Mesenchymal stem cell (in vitro differentiated cells and primary cell): ENCODE results near the gene AKR1C3.

Experiments
- DNase-seq: peaks from one replicate; pipeline ENCODE4 v3.0.0-alpha.2; 2013
- H2AFZ ChIP-seq: one replicate; pipeline ENCODE4 v1.6.1; 2013; ENCODE audit warnings: low read depth, mild to moderate bottlenecking, control low read depth, inconsistent platforms, low read length, moderate library complexity
- H2AK5ac ChIP-seq: 2 replicates; pipeline ENCODE4 v1.6.1; 2013; ENCODE audit warnings: low read length, moderate library complexity, mild to moderate bottlenecking, inconsistent platforms; ENCODE audit not compliant: severe bottlenecking
- H2BK120ac ChIP-seq: one replicate; pipeline ENCODE4 v1.6.1; 2013; ENCODE audit warnings: low read depth, mild to moderate bottlenecking, inconsistent platforms, low read length, moderate library complexity
- H2BK12ac ChIP-seq, 2 experiments: one replicate each; pipeline ENCODE4 v1.6.1; 2013; ENCODE audit warnings: inconsistent platforms in 2 of 2, low read length in 2 of 2, mild to moderate bottlenecking in 2 of 2, moderate library complexity in 2 of 2, control low read depth in 1 of 2
- H2BK15ac ChIP-seq: one replicate; pipeline ENCODE4 v1.6.1; 2013; ENCODE audit warnings: mild to moderate bottlenecking, low read depth, inconsistent platforms; ENCODE audit not compliant: poor library complexity, severe bottlenecking
- H2BK5ac ChIP-seq: 2 replicates; pipeline ENCODE4 v1.6.1; 2013; ENCODE audit warnings: low read depth, mild to moderate bottlenecking, low read length, control low read depth, inconsistent platforms; ENCODE audit not compliant: poor library complexity, severe bottlenecking
- H3K14ac ChIP-seq, 2 experiments: one replicate each; pipeline ENCODE4 v1.6.1; 2013; ENCODE audit warnings: inconsistent platforms in 2 of 2, low read length in 2 of 2, control low read depth in 1 of 2, mild to moderate bottlenecking in 1 of 2, moderate library complexity in 1 of 2
- H3K18ac ChIP-seq, 2 experiments: one replicate each; pipeline ENCODE4 v1.6.1; 2013; ENCODE audit warnings: inconsistent platforms in 2 of 2, low read length in 2 of 2, control low read depth in 1 of 2, low read depth in 1 of 2, mild to moderate bottlenecking in 1 of 2
- H3K23ac ChIP-seq, 2 experiments: one replicate each; pipeline ENCODE4 v1.6.1; 2013; ENCODE audit warnings: inconsistent platforms in 2 of 2, low read length in 2 of 2, mild to moderate bottlenecking in 2 of 2, moderate library complexity in 2 of 2, control low read depth in 1 of 2
- H3K27ac ChIP-seq: 2 replicates; pipeline ENCODE4 v1.5.1; 2013; ENCODE audit warnings: mild to moderate bottlenecking, moderate library complexity, low read length, control low read depth, inconsistent platforms; ENCODE audit not compliant: poor library complexity, severe bottlenecking
- H3K27me3 ChIP-seq, 2 experiments: 2 replicates each; pipeline versions ENCODE4 v1.6.1 to v1.7.0; 2013; ENCODE audit warnings: low read length in 2 of 2, mild to moderate bottlenecking in 2 of 2, moderate library complexity in 2 of 2, control low read depth in 1 of 2, inconsistent platforms in 1 of 2; ENCODE audit not compliant: control insufficient read depth in 1 of 2, insufficient read depth in 1 of 2
- H3K36me3 ChIP-seq, 2 experiments: 2 replicates each; pipeline versions ENCODE4 v1.6.1 to v1.7.0; 2013; ENCODE audit warnings: low read length in 2 of 2, control low read depth in 1 of 2, inconsistent platforms in 1 of 2, low read depth in 1 of 2, mild to moderate bottlenecking in 1 of 2; ENCODE audit not compliant: insufficient read depth in 2 of 2, control insufficient read depth in 1 of 2
- H3K4ac ChIP-seq, 2 experiments: one replicate each; pipeline ENCODE4 v1.6.1; 2013; ENCODE audit warnings: inconsistent platforms in 2 of 2, low read length in 2 of 2, mild to moderate bottlenecking in 2 of 2, moderate library complexity in 2 of 2, control low read depth in 1 of 2, low read depth in 1 of 2
- H3K4me1 ChIP-seq: 2 replicates; pipeline ENCODE4 v1.6.1; 2013; ENCODE audit warnings: low read depth, low read length, control low read depth; ENCODE audit not compliant: control insufficient read depth, insufficient read depth
- H3K4me2 ChIP-seq: 2 replicates; pipeline ENCODE4 v1.6.1; 2013; ENCODE audit warnings: low read length, mild to moderate bottlenecking, inconsistent platforms; ENCODE audit not compliant: poor library complexity, severe bottlenecking
- H3K4me3 ChIP-seq, 2 experiments: 2 replicates each; pipeline versions ENCODE4 v1.5.1 to v1.7.0; 2013; ENCODE audit warnings: low read length in 2 of 2, mild to moderate bottlenecking in 2 of 2, control low read depth in 1 of 2, low read depth in 1 of 2; ENCODE audit not compliant: insufficient read depth in 1 of 2
- H3K79me1 ChIP-seq: replicated peaks from 2 replicates; pipeline ENCODE4 v1.6.1; 2013; ENCODE audit warnings: mild to moderate bottlenecking, control low read depth, low read length, inconsistent platforms; ENCODE audit not compliant: poor library complexity, severe bottlenecking
- H3K9ac ChIP-seq: 2 replicates; pipeline ENCODE4 v1.7.0; 2013; ENCODE audit warnings: mild to moderate bottlenecking, low read length, moderate library complexity
- H3K9me3 ChIP-seq: 2 replicates; pipeline ENCODE4 v1.7.0; 2013; ENCODE audit warnings: mild to moderate bottlenecking, low read length; ENCODE audit not compliant: control insufficient read depth
- H4K8ac ChIP-seq: one replicate; pipeline ENCODE4 v1.6.1; 2013; ENCODE audit warnings: inconsistent platforms, mild to moderate bottlenecking, low read length, moderate library complexity
- H4K91ac ChIP-seq: one replicate; pipeline ENCODE4 v1.6.1; 2013; ENCODE audit warnings: mild to moderate bottlenecking, low read length, inconsistent platforms
- WGBS: methylation state at CpG from one replicate; pipeline ENCODE4 v1.1.7; 2013; ENCODE audit warnings: mixed read lengths; 5-methylcytosine and 5-hydroxymethylcytosine counted together

Gene AKR1C3

DNA sequence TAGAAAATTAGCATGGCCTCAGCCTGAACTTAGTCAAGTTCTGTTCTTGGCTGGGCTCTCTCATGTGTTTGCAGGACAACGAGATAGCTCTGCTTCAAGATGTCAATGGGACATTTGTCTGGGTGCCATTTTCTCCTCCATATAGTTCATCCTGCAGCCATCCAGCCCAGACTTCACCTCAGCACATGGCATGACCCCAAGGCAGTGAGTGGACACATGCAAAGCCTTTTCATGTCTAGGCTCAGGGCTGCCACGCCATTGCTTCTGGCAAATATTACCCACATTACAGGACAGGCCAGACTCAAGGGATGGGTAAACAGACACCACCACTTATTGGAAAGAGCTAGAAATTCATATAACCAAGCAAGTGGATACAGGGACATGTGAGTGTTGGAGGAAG, 9.3 kb downstream of the AKR1C3 start:
- Histone ChIP-seq H3K79me1 (no peaks in the 10 kb centered on the region), H3K4ac (no peak overlapping the region), H2BK12ac (no peak overlapping the region), H2AK5ac (no peak overlapping the region), H4K91ac (no peak overlapping the region), H3K4me1 (no peaks in the 10 kb centered on the region), H2BK15ac (no peak overlapping the region), H3K18ac (no peak overlapping the region), H3K27me3 (no peaks in the 10 kb centered on the region), H3K4me2 (no peak overlapping the region), H2AFZ (no peak overlapping the region), H3K4me3 (no peak overlapping the region), H3K36me3 (peaks cover 11 to 98% of the 10 kb centered on the region in 2 experiments), H3K9me3 (no peaks in the 10 kb centered on the region), H2BK120ac (no peak overlapping the region), H3K27ac (no peak overlapping the region), H2BK5ac (no peak overlapping the region), H4K8ac (no peak overlapping the region), H3K23ac (no peak overlapping the region), H3K14ac (no peak overlapping the region), H3K9ac (no peak overlapping the region)
- WGBS = 96% methylated on average over 2 of the region's 2 CpGs
- no peak for DNase-seq

DNA sequence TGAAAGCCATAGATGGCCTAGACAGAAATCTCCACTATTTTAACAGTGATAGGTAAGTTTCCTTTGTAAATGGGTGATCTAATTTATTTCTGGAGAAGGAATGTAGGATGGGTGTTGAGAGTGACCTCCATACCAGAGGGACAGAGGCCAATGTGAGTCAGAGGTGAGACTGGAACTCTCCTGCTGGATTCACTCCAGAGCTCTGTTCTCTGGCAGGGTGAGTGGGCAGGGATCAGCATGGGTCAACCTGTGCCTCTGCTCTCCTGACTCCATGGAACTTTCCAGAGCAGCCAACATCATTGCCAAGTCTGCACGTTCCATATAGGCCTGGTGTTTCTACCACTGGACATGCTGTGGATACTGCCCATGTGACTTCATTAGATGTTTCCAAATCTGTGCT, 11.4 kb downstream of the AKR1C3 start:
- Histone ChIP-seq H2AFZ (no peak overlapping the region), H3K4me2 (no peak overlapping the region), H3K4me3 (no peak overlapping the region), H3K4me1 (no peaks in the 10 kb centered on the region), H2BK120ac (no peak overlapping the region), H3K14ac (no peak overlapping the region), H3K18ac (no peak overlapping the region), H2BK15ac (no peak overlapping the region), H3K9ac (no peak overlapping the region), H3K27me3 (no peaks in the 10 kb centered on the region), H2BK5ac (no peak overlapping the region), H2AK5ac (no peak overlapping the region), H3K79me1 (no peaks in the 10 kb centered on the region), H3K4ac (no peak overlapping the region), H3K9me3 (no peaks in the 10 kb centered on the region), H4K8ac (no peak overlapping the region), H3K23ac (no peak overlapping the region), H3K36me3 (peaks cover 11 to 83% of the 10 kb centered on the region in 2 experiments), H3K27ac (no peak overlapping the region), H2BK12ac (no peak overlapping the region), H4K91ac (no peak overlapping the region)
- DNase-seq = no peak
- WGBS = 94% methylated on average over 1 of the region's 1 CpG

DNA sequence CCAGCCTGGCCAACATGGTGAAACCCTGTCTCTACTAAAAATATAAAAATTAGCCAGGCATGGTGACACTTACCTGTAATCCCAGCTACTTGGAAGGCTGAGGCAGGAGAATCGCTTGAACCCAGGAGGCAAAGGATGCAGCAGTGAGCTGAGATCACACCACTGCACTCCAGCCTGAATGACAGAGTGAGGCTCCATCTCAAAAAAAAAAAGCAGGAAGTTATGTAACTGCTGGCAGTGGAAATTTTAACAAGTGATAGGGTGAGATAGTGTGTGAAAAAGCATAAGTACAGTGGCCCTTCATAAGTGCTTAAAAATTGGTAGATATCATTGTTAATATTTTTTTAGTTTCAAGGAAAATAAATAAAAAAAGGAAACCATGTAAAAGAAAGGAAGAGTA, 12.3 kb downstream of the AKR1C3 start:
- H2AFZ ChIP-seq = no peak overlapping the region
- H3K27ac ChIP-seq = no peak overlapping the region
- H3K4me3 ChIP-seq = no peak overlapping the region
- H2BK120ac ChIP-seq = no peak overlapping the region
- H3K4me1 ChIP-seq = no peaks in the 10 kb centered on the region
- no peak for DNase-seq
- H3K14ac ChIP-seq = no peak overlapping the region
- no peak overlapping the region for H2BK12ac ChIP-seq
- no peak overlapping the region for H3K9ac ChIP-seq
- no peak overlapping the region for H3K4me2 ChIP-seq
- H2BK5ac ChIP-seq = no peak overlapping the region
- no peak overlapping the region for H4K91ac ChIP-seq
- peaks cover 11 to 74% of the 10 kb centered on the region in 2 experiments for H3K36me3 ChIP-seq
- no peaks in the 10 kb centered on the region for H3K79me1 ChIP-seq
- H2AK5ac ChIP-seq = no peak overlapping the region
- no peak overlapping the region for H3K18ac ChIP-seq
- H3K9me3 ChIP-seq = no peaks in the 10 kb centered on the region
- H4K8ac ChIP-seq = no peak overlapping the region
- no peak overlapping the region for H3K23ac ChIP-seq
- H2BK15ac ChIP-seq = no peak overlapping the region
- no peak overlapping the region for H3K4ac ChIP-seq
- H3K27me3 ChIP-seq = no peaks in the 10 kb centered on the region
- WGBS = 95% methylated on average over 1 of the region's 1 CpG

DNA sequence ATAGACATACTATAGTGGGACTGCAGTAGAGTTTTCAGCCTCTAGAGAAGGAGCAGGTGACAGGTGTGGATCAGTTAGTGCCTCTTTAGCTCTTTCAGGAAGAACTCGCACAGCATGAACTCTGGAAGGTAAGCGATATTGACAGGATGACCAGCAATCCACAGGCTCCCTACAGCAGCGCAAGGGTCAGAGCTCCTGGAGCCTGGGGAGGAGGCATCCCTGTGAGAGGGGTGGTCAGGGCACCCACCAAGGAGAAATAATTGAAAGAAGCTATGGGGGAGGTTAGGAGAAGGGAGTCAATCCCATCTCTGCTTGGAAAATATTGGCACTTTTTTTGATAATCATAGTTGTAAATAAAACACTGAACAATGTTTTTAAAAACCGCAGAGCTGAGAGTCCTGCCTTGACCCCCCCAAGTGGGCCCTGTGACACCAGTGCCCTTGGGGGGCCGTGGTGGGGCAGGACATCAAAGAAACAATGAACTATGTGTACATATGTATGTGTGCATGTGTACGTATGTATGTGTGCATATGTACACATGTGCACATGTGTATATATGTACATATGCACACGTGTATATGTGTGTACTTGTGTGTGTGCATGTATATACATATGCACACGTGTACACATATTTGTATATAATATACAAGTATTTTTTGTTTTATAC, 13.8 kb downstream of the AKR1C3 start:
- WGBS = 86% methylated on average over 6 of the region's 8 CpGs
- Histone ChIP-seq H3K14ac (no peak overlapping the region), H2BK120ac (no peak overlapping the region), H3K27me3 (no peaks in the 10 kb centered on the region), H3K9ac (no peak overlapping the region), H2BK15ac (no peak overlapping the region), H4K8ac (no peak overlapping the region), H4K91ac (no peak overlapping the region), H3K4me2 (no peak overlapping the region), H3K9me3 (no peaks in the 10 kb centered on the region), H3K36me3 (peaks cover 11 to 62% of the 10 kb centered on the region in 2 experiments), H3K23ac (no peak overlapping the region), H3K4ac (no peak overlapping the region), H3K18ac (no peak overlapping the region), H3K4me1 (no peaks in the 10 kb centered on the region), H2AK5ac (no peak overlapping the region), H2BK5ac (no peak overlapping the region), H2AFZ (no peak overlapping the region), H3K4me3 (no peak overlapping the region), H3K79me1 (no peaks in the 10 kb centered on the region), H2BK12ac (no peak overlapping the region), H3K27ac (no peak overlapping the region)
- DNase-seq = no peak
